GM23338 (cell line): ENCODE data around the gene AQP5. TPM values are rescaled to one million over a fixed set of nuclear protein-coding genes. Genes with fewer than 3 reads are reported as not detected.

Source experiments
- ATAC-seq: fragments of 200-7000 bp; cut with Tn5 transposase; 3 replicates; pipeline ENCODE4 v1.9.1; 2020
- DNase-seq: peaks from one replicate; pipeline ENCODE4 v3.0.0-alpha.2; 2015; ENCODE audit warnings: low spot score
- H2AFZ ChIP-seq: fragments of 200-600 bp; sonication (generic); 2 replicates; pipeline ENCODE4 v1.8.0; 2016; ENCODE audit warnings: antibody characterized with exemption, mild to moderate bottlenecking, moderate library complexity
- H3F3A ChIP-seq: fragments of 200-600 bp; sonication (generic); replicated peaks from 2 replicates; pipeline ENCODE4 v1.8.0; 2017; ENCODE audit warnings: antibody characterized with exemption, mixed run types, low read depth
- H3K27ac ChIP-seq: fragments of 200-600 bp; sonication (generic); 2 replicates; pipeline ENCODE4 v1.6.1; 2016; ENCODE audit warnings: low read depth
- H3K27me3 ChIP-seq: fragments of 200-600 bp; sonication (generic); 2 replicates; pipeline ENCODE4 v1.8.0; 2016; ENCODE audit warnings: mild to moderate bottlenecking, mixed run types, moderate library complexity; ENCODE audit not compliant: insufficient read depth
- H3K36me3 ChIP-seq: fragments of 200-600 bp; sonication (generic); 2 replicates; pipeline ENCODE4 v1.8.0; 2016; ENCODE audit warnings: mild to moderate bottlenecking; ENCODE audit not compliant: insufficient read depth
- H3K4me1 ChIP-seq: fragments of 200-600 bp; sonication (generic); 2 replicates; pipeline ENCODE4 v1.8.0; 2016; ENCODE audit warnings: mild to moderate bottlenecking, moderate library complexity; ENCODE audit not compliant: insufficient read depth
- H3K4me2 ChIP-seq: fragments of 200-600 bp; sonication (generic); 2 replicates; pipeline ENCODE4 v1.7.1; 2017; ENCODE audit warnings: mixed run types
- H3K4me3 ChIP-seq: fragments of 200-600 bp; sonication (generic); 2 replicates; pipeline ENCODE4 v1.6.1; 2016; ENCODE audit warnings: mixed run types
- H3K79me2 ChIP-seq: fragments of 200-600 bp; sonication (generic); replicated peaks from 2 replicates; pipeline ENCODE4 v1.8.0; 2017; ENCODE audit warnings: mild to moderate bottlenecking; ENCODE audit not compliant: insufficient read depth
- H3K9me2 ChIP-seq: fragments of 200-600 bp; sonication (generic); 2 replicates; pipeline ENCODE4 v1.8.0; 2017; ENCODE audit not compliant: insufficient read depth
- H4K20me1 ChIP-seq: fragments of 200-600 bp; sonication (generic); replicated peaks from 2 replicates; pipeline ENCODE4 v1.8.0; 2017; ENCODE audit warnings: mild to moderate bottlenecking; ENCODE audit not compliant: insufficient read depth
- H3K27ac Mint-ChIP-seq: 2 replicates; pipeline ENCODE4 v1.8.0; 2020; ENCODE audit warnings: inconsistent platforms, mild to moderate bottlenecking, moderate library complexity, mixed read lengths
- H3K27me3 Mint-ChIP-seq: 3 replicates; pipeline ENCODE4 v1.8.0; 2022; ENCODE audit warnings: low read depth, mild to moderate bottlenecking, moderate library complexity, mixed read lengths, inconsistent platforms; ENCODE audit not compliant: insufficient read depth, poor library complexity
- H3K36me3 Mint-ChIP-seq: 3 replicates; pipeline ENCODE4 v1.8.0; 2021; ENCODE audit warnings: low read depth, mild to moderate bottlenecking, inconsistent platforms, moderate library complexity, mixed read lengths
- H3K4me1 Mint-ChIP-seq: 3 replicates; pipeline ENCODE4 v1.8.0; 2020; ENCODE audit warnings: mild to moderate bottlenecking, inconsistent platforms, mixed read lengths
- H3K4me3 Mint-ChIP-seq: 3 replicates; pipeline ENCODE4 v1.8.0; 2021; ENCODE audit warnings: moderate library complexity, mild to moderate bottlenecking, inconsistent platforms, mixed read lengths
- H3K9me3 Mint-ChIP-seq: 3 replicates; pipeline ENCODE4 v1.8.0; 2020; ENCODE audit warnings: moderate library complexity, mild to moderate bottlenecking, inconsistent platforms, mixed read lengths
- CREB1 ChIP-seq: fragments of 250-450 bp; sonication (Bioruptor Pico); IDR thresholded peaks from 2 replicates; pipeline ENCODE4 v1.5.0; 2020; ENCODE audit warnings: low read depth, mild to moderate bottlenecking, moderate library complexity
- CTCF ChIP-seq, 2 experiments: fragments of 200-600 bp in 1 of 2; sonication (generic) in 1 of 2; conservative IDR thresholded peaks; 2 replicates each; pipeline versions ENCODE4 v1.5.1 to v1.6.1; 2016 to 2017; ENCODE audit warnings: antibody characterized with exemption in 2 of 2, low read depth in 2 of 2, mild to moderate bottlenecking in 2 of 2, moderate library complexity in 1 of 2
- EZH2phosphoT487 ChIP-seq: fragments of 200-600 bp; sonication (generic); IDR thresholded peaks from one replicate; pipeline ENCODE4 v1.8.1; 2018; ENCODE audit warnings: antibody characterized with exemption; ENCODE audit not compliant: unreplicated experiment
- JUNB ChIP-seq: IDR thresholded peaks from one replicate; pipeline ENCODE4 v1.6.1; 2016; ENCODE audit warnings: antibody characterized with exemption; ENCODE audit not compliant: unreplicated experiment
- NANOG ChIP-seq: IDR thresholded peaks from 2 replicates; pipeline ENCODE4 v1.6.1; 2016; ENCODE audit warnings: antibody characterized with exemption, borderline replicate concordance
- POLR2AphosphoS5 ChIP-seq: IDR thresholded peaks from 2 replicates; pipeline ENCODE4 v1.6.1; 2016; ENCODE audit warnings: antibody characterized with exemption, low read depth
- STAT1 ChIP-seq: IDR thresholded peaks from one replicate; pipeline ENCODE4 v1.6.1; 2016; ENCODE audit warnings: antibody characterized with exemption; ENCODE audit not compliant: unreplicated experiment
- ZNF114 ChIP-seq: fragments of 250-450 bp; sonication (Bioruptor Pico); IDR thresholded peaks from 2 replicates; pipeline ENCODE4 v1.5.0; 2020; ENCODE audit warnings: mild to moderate bottlenecking, moderate library complexity
- ZNF462 ChIP-seq: fragments of 250-450 bp; sonication (Bioruptor Pico); IDR thresholded peaks from 2 replicates; pipeline ENCODE4 v1.5.0; 2020; ENCODE audit warnings: mild to moderate bottlenecking, moderate library complexity
- polyA plus RNA-seq: library from polyadenylated mRNA; unstranded; fragments of >200 nt; fragmentation: Nextera tagmentation; extraction: Ambion mirVana; gene quantifications from 2 replicates; pipeline ENCODE4 v1.2.1, GENCODE V29; 2016
- total RNA-seq: library from RNA; depleted of rRNA; stranded (reverse); fragments of >200 nt; shearing (Covaris generic); gene quantifications from 2 replicates; pipeline ENCODE4 v1.2.3, GENCODE V29; 2014
- TF ChIP-seq, protein P1 (sequence below): IDR thresholded peaks from one replicate; pipeline ENCODE4 v1.6.1; 2018; ENCODE audit warnings: antibody characterized with exemption; ENCODE audit not compliant: unreplicated experiment
- TF ChIP-seq, protein P2 (sequence below): IDR thresholded peaks from 2 replicates; pipeline ENCODE4 v1.6.1; 2016; ENCODE audit warnings: antibody characterized with exemption

The AQP5 gene
- total and polyA plus RNA-seq, 2 experiments from 2014 or later = 1.3 to 2.2 TPM

GRCh38 chr12:49950273-49951251 is 11.1 kb upstream of the AQP5 start, which contains the start of gene AQP2:
TSS of gene AQP2 (plus strand) at chr12:49950737. CDS start at chr12:49950831, 94 bp downstream.
- peaks cover 24% of the 10 kb centered on the region for H3K4me1 Mint-ChIP-seq
- H3K27me3 Mint-ChIP-seq = peaks cover 8% of the 10 kb centered on the region
- TF ChIP-seq, protein P1, sequence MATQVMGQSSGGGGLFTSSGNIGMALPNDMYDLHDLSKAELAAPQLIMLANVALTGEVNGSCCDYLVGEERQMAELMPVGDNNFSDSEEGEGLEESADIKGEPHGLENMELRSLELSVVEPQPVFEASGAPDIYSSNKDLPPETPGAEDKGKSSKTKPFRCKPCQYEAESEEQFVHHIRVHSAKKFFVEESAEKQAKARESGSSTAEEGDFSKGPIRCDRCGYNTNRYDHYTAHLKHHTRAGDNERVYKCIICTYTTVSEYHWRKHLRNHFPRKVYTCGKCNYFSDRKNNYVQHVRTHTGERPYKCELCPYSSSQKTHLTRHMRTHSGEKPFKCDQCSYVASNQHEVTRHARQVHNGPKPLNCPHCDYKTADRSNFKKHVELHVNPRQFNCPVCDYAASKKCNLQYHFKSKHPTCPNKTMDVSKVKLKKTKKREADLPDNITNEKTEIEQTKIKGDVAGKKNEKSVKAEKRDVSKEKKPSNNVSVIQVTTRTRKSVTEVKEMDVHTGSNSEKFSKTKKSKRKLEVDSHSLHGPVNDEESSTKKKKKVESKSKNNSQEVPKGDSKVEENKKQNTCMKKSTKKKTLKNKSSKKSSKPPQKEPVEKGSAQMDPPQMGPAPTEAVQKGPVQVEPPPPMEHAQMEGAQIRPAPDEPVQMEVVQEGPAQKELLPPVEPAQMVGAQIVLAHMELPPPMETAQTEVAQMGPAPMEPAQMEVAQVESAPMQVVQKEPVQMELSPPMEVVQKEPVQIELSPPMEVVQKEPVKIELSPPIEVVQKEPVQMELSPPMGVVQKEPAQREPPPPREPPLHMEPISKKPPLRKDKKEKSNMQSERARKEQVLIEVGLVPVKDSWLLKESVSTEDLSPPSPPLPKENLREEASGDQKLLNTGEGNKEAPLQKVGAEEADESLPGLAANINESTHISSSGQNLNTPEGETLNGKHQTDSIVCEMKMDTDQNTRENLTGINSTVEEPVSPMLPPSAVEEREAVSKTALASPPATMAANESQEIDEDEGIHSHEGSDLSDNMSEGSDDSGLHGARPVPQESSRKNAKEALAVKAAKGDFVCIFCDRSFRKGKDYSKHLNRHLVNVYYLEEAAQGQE = no peak
- TF ChIP-seq POLR2AphosphoS5 (no peak), STAT1 (no peak), NANOG (no peak), CREB1 (CRISPR knock-in tag) (no peak), EZH2phosphoT487 (no peak), CTCF (conservative IDR thresholded peaks at IDR 0.05; ENCODE audit: low read depth in 2 of 2) (no peak), ZNF114 (CRISPR knock-in tag) (no peak), ZNF462 (no peak), JUNB (no peak)
- TF ChIP-seq, protein P2, sequence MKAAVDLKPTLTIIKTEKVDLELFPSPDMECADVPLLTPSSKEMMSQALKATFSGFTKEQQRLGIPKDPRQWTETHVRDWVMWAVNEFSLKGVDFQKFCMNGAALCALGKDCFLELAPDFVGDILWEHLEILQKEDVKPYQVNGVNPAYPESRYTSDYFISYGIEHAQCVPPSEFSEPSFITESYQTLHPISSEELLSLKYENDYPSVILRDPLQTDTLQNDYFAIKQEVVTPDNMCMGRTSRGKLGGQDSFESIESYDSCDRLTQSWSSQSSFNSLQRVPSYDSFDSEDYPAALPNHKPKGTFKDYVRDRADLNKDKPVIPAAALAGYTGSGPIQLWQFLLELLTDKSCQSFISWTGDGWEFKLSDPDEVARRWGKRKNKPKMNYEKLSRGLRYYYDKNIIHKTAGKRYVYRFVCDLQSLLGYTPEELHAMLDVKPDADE = no peak
- H3K27ac ChIP-seq = no peak within 1 kb of the TSS
- H3K4me3 ChIP-seq = no peak within 1 kb of the TSS
- H3K9me2 ChIP-seq = no peaks in the 10 kb centered on the region
- H3K4me1 ChIP-seq = peaks cover 30% of the 10 kb centered on the region
- H2AFZ ChIP-seq = no peak within 1 kb of the TSS; the same call in 1 of the 2 replicates
- no peak within 1 kb of the TSS for H3K4me3 Mint-ChIP-seq
- H4K20me1 ChIP-seq = no peaks in the 10 kb centered on the region
- no peaks in the 10 kb centered on the region for H3K79me2 ChIP-seq
- no peak for DNase-seq
- ATAC-seq = no peak
- no peaks in the 10 kb centered on the region for H3F3A ChIP-seq
- H3K27ac Mint-ChIP-seq = no peak within 1 kb of the TSS
- H3K27me3 ChIP-seq = peaks cover 13% of the 10 kb centered on the region
- H3K9me3 Mint-ChIP-seq = no peaks in the 10 kb centered on the region
- no peaks in the 10 kb centered on the region for H3K36me3 Mint-ChIP-seq
- H3K36me3 ChIP-seq = no peaks in the 10 kb centered on the region
- H3K4me2 ChIP-seq = no peak within 1 kb of the TSS
